ENCODE results near the gene PROCA1. TPM values are rescaled to one million over a fixed set of nuclear protein-coding genes. Genes with fewer than 3 reads are reported as not detected.

Gene PROCA1
- total and polyA plus RNA-seq, 2 of the 13 experiments (the other 11 are each of a cell fraction or from before 2014, with no cell fraction given) = 0.73 to 1.5 TPM

DNA sequence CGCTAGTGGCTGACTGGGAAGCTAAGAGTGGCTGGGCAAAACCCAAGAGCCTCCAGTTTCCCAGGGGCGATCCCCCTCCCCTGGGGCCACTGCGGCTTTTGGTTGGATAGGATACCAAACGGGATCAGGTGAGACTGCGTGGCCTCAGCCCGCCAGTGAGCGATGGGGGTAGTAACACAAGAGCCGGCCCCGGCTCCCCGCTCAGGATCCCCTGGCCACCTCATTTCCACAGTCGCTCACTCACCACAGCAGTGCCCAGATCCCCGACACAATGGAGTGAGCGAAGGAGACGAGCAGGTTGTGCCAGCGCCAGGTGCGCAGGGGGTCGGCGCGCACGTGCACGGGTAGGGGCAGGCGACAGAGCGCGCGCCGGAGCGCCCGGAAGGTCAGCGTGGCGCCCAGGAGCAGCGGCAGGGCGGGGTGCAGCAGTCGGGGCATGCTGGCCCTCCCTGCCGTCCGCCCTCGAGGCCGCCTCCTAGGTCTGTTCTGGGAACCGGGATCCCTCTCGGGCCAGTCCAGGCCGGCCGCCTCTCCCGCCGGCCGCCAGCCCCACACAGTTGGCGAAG lies 14.1 kb upstream of the PROCA1 start (continued):
- TF ChIP-seq, protein P1, sequence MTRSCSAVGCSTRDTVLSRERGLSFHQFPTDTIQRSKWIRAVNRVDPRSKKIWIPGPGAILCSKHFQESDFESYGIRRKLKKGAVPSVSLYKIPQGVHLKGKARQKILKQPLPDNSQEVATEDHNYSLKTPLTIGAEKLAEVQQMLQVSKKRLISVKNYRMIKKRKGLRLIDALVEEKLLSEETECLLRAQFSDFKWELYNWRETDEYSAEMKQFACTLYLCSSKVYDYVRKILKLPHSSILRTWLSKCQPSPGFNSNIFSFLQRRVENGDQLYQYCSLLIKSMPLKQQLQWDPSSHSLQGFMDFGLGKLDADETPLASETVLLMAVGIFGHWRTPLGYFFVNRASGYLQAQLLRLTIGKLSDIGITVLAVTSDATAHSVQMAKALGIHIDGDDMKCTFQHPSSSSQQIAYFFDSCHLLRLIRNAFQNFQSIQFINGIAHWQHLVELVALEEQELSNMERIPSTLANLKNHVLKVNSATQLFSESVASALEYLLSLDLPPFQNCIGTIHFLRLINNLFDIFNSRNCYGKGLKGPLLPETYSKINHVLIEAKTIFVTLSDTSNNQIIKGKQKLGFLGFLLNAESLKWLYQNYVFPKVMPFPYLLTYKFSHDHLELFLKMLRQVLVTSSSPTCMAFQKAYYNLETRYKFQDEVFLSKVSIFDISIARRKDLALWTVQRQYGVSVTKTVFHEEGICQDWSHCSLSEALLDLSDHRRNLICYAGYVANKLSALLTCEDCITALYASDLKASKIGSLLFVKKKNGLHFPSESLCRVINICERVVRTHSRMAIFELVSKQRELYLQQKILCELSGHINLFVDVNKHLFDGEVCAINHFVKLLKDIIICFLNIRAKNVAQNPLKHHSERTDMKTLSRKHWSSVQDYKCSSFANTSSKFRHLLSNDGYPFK (CRISPR knock-in tag; IDR thresholded peaks at IDR 0.05; ENCODE audit: borderline replicate concordance) = peak; percentile 19; the same call in 1 of the 2 replicates
- no peak for TF ChIP-seq ZNF383 (CRISPR knock-in tag; IDR thresholded peaks at IDR 0.05; ENCODE audit: borderline replicate concordance)
- peak; percentile 78; the same call in 1 of the 2 replicates for TF ChIP-seq ZNF567 (CRISPR knock-in tag; IDR thresholded peaks at IDR 0.05; ENCODE audit: borderline replicate concordance)
- 0 out of 2 replicates have a peak, but pooled peaks have one; percentile 67 for TF ChIP-seq KLF12 (CRISPR knock-in tag; IDR thresholded peaks at IDR 0.05; ENCODE audit: borderline replicate concordance)
- no peak for TF ChIP-seq ZNF207 (IDR thresholded peaks at IDR 0.05; ENCODE audit: borderline replicate concordance)
- TF ChIP-seq, protein P2, sequence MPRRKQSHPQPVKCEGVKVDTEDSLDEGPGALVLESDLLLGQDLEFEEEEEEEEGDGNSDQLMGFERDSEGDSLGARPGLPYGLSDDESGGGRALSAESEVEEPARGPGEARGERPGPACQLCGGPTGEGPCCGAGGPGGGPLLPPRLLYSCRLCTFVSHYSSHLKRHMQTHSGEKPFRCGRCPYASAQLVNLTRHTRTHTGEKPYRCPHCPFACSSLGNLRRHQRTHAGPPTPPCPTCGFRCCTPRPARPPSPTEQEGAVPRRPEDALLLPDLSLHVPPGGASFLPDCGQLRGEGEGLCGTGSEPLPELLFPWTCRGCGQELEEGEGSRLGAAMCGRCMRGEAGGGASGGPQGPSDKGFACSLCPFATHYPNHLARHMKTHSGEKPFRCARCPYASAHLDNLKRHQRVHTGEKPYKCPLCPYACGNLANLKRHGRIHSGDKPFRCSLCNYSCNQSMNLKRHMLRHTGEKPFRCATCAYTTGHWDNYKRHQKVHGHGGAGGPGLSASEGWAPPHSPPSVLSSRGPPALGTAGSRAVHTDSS (CRISPR knock-in tag; conservative IDR thresholded peaks at IDR 0.05) = no peak
- peak; percentile 13 for TF ChIP-seq ZNF331 (CRISPR knock-in tag; IDR thresholded peaks at IDR 0.05)
- TF ChIP-seq MIER3 (CRISPR knock-in tag; IDR thresholded peaks at IDR 0.05; ENCODE audit: borderline replicate concordance) = no peak
- TF ChIP-seq ZNF678 (CRISPR knock-in tag; IDR thresholded peaks at IDR 0.05) = peak; percentile 83; the same call in 1 of the 2 replicates
- 0 out of 2 replicates have a peak, but pooled peaks have one; percentile 40 for TF ChIP-seq ZNF44 (CRISPR knock-in tag; IDR thresholded peaks at IDR 0.05)
- TF ChIP-seq, protein P3, sequence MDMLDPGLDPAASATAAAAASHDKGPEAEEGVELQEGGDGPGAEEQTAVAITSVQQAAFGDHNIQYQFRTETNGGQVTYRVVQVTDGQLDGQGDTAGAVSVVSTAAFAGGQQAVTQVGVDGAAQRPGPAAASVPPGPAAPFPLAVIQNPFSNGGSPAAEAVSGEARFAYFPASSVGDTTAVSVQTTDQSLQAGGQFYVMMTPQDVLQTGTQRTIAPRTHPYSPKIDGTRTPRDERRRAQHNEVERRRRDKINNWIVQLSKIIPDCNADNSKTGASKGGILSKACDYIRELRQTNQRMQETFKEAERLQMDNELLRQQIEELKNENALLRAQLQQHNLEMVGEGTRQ (IDR thresholded peaks at IDR 0.05; ENCODE audit: low read depth, low read length) = no peak
- TF ChIP-seq, protein P3 (CRISPR knock-in tag; IDR thresholded peaks at IDR 0.05; ENCODE audit: borderline replicate concordance) = no peak
- TF ChIP-seq ZNF83 (CRISPR knock-in tag; IDR thresholded peaks at IDR 0.05; ENCODE audit: borderline replicate concordance) = no peak; the same call in 1 of the 2 replicates
- TF ChIP-seq, protein P4, sequence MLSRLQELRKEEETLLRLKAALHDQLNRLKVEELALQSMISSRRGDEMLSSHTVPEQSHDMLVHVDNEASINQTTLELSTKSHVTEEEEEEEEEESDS (CRISPR knock-in tag; IDR thresholded peaks at IDR 0.05; ENCODE audit: borderline replicate concordance) = no peak
- no peak for TF ChIP-seq TEAD3 (CRISPR knock-in tag; optimal IDR thresholded peaks at IDR 0.05; ENCODE audit: borderline replicate concordance)
- TF ChIP-seq ZBTB20 (CRISPR knock-in tag; IDR thresholded peaks at IDR 0.05; ENCODE audit: borderline replicate concordance, low read depth) = no peak
- peak; percentile 27; the same call in 1 of the 2 replicates for TF ChIP-seq HOXA3 (CRISPR knock-in tag; IDR thresholded peaks at IDR 0.05)
- TF ChIP-seq, protein P5, sequence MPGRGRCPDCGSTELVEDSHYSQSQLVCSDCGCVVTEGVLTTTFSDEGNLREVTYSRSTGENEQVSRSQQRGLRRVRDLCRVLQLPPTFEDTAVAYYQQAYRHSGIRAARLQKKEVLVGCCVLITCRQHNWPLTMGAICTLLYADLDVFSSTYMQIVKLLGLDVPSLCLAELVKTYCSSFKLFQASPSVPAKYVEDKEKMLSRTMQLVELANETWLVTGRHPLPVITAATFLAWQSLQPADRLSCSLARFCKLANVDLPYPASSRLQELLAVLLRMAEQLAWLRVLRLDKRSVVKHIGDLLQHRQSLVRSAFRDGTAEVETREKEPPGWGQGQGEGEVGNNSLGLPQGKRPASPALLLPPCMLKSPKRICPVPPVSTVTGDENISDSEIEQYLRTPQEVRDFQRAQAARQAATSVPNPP (CRISPR knock-in tag; IDR thresholded peaks at IDR 0.05) = no peak
- no peak for TF ChIP-seq SMARCC2 (IDR thresholded peaks at IDR 0.05)
- TF ChIP-seq FOXM1 (CRISPR knock-in tag; IDR thresholded peaks at IDR 0.05) = no peak

Data from HepG2 (cell line).